GM19463 (cell line): ENCODE results near the gene KCNMA1.
"Not testable (repeated sequence)": the region's sequence is repeated elsewhere in the genome, so short reads cannot be mapped to it uniquely, and the experiment has no call there.

ENCODE experiments used
- ATAC-seq: cut with Tn5 transposase; IDR thresholded peaks from one replicate; pipeline ENCODE4 v1.9.1; 2021; ENCODE audit warnings: mild to moderate bottlenecking, moderate library complexity; ENCODE audit not compliant: unreplicated experiment

The KCNMA1 gene

GRCh38 chr10:77587416-77587790 lies 50.2 kb downstream of the KCNMA1 start:
- no peak for ATAC-seq

GRCh38 chr10:77586719-77587415 lies 50.7 kb downstream of the KCNMA1 start:
- no peak for ATAC-seq

GRCh38 chr10:77584938-77585337 lies 52.7 kb downstream of the KCNMA1 start:
- no peak for ATAC-seq

GRCh38 chr10:77583527-77583926 lies 54.1 kb downstream of the KCNMA1 start:
- ATAC-seq = no peak

- ATAC-seq = no peak
Observed at GRCh38 chr10:77582710-77583115, 54.9 kb downstream of the KCNMA1 start.

- ATAC-seq = no peak
Observed at GRCh38 chr10:77581738-77582137, 55.9 kb downstream of the KCNMA1 start.

- no peak for ATAC-seq
Observed at GRCh38 chr10:77580482-77580881, 57.1 kb downstream of the KCNMA1 start.

- no peak for ATAC-seq
Observed at GRCh38 chr10:77578583-77579227, 58.9 kb downstream of the KCNMA1 start.

GRCh38 chr10:77577666-77578229 lies 59.9 kb downstream of the KCNMA1 start:
- ATAC-seq = no peak

GRCh38 chr10:77576444-77577032 lies 61.1 kb downstream of the KCNMA1 start:
- ATAC-seq = no peak

GRCh38 chr10:77576007-77576367 lies 61.6 kb downstream of the KCNMA1 start:
- ATAC-seq = no peak

GRCh38 chr10:77575271-77576006 lies 62.2 kb downstream of the KCNMA1 start:
- ATAC-seq = no peak

GRCh38 chr10:77574438-77574837 lies 63.2 kb downstream of the KCNMA1 start:
- no peak for ATAC-seq

- ATAC-seq = not testable (repeated sequence)
Observed at GRCh38 chr10:77572520-77572919, 65.1 kb downstream of the KCNMA1 start.

GRCh38 chr10:77571490-77571889 lies 66.1 kb downstream of the KCNMA1 start:
- ATAC-seq = no peak

- no peak for ATAC-seq
Observed at GRCh38 chr10:77566914-77567566, 70.6 kb downstream of the KCNMA1 start.

- ATAC-seq = no peak
Observed at GRCh38 chr10:77566236-77566635, 71.4 kb downstream of the KCNMA1 start.

- ATAC-seq = no peak
Observed at GRCh38 chr10:77565590-77566023, 72.0 kb downstream of the KCNMA1 start.

GRCh38 chr10:77564731-77565589 lies 72.6 kb downstream of the KCNMA1 start:
- no peak for ATAC-seq
